CD4-positive, alpha-beta T cell treated with Interferon gamma for 1 hour (primary cell): Measurements from ENCODE around the gene SEC61B.
A peak's percentile ranks its signal among the peaks of the same experiment; 100 is the strongest.

ENCODE experiments used
- DNase-seq: peaks from one replicate; pipeline ENCODE4 v3.0.0-alpha.2; 2020

The SEC61B gene

DNA sequence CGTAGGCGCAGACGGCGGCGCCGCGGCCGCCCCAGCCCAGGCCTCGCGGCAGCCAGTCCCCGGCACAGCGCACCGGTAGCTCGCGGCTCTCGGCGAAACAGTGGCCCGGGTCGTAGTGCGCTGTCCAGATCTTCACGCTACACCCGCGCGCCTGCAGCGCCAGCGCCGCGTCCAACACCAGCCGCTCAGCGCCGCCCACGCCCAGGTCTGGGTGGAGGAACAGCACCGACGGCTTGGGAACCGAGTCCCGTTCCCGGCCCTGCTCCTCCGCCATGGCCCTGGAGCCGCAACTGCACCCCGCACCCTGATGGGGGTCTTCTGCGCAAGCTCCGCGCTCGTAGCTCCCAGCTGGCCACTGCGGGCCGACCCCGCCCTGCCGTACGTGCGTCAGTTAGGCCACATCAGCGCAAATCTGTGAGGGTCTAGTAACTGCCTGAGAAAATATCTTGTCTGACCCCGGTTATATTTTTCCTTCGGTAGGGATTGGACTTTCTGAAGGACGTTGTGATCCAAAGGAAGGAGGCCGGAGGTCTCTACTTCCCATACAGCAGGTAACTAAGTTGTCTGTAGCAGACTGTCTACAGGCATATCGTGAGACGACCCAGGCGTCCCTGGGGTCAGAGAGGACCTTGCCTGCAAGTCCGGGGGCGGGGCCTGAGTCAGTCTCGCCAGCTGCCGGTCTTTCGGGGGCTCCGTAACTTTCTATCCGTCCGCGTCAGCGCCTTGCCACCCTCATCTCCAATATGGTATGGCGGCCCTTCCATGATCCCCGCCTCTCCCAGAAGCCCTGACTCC lies at the start of gene SEC61B, which contains the start of gene ALG2:
SEC61B (plus strand) TSS at position 662 of the 795 bp plus-strand sequence; CDS start at position 744, 82 bp downstream.
ALG2 (minus strand) TSS at position 322 of the 795 bp plus-strand sequence; CDS start at position 274, 48 bp downstream.
- DNase-seq, result peak; percentile 92

DNA sequence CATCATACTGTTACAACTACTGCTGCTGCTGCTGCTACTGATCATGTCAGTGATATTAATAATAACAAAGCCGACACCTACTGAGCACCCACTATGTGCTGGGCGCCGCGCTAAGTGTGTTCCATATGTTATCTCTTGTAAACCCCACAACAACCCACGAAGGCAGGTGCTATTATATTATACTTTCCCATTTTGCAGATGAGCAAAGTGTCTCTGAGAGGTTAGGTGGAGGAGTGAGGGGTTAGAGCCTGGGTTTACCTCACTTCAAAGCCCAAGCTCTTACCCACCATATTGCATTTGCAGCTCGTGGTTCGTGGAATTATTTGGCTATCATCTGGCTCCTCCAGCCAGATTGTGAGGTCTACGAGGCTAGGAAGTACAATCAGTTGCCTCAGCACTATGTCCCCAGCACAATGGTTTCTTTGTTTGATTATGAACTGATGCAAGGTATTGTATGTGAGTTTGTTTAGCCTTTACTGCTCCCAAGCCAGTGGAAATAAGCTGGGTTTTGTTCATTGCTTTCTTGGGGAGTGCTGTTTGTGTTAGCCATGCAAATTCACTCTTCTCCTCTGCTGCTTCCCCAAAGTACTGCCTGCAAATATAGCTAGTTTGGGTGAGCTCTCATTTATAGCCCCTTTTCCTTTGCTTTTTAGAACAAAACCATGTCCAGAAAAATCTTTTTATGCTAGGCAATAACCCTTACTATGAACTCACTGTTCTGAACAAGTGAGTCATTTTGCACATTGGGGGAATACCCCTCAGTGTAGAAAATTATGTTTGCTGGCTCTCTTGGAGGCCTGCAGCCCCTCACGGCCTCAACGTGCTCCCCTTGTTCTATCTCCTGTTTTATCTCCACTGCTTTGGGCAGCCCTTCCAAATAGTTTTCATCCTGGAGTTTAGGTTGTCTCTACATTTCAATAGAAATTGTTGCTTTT lies 48.2 kb upstream of the SEC61B start:
- no peak for DNase-seq

DNA sequence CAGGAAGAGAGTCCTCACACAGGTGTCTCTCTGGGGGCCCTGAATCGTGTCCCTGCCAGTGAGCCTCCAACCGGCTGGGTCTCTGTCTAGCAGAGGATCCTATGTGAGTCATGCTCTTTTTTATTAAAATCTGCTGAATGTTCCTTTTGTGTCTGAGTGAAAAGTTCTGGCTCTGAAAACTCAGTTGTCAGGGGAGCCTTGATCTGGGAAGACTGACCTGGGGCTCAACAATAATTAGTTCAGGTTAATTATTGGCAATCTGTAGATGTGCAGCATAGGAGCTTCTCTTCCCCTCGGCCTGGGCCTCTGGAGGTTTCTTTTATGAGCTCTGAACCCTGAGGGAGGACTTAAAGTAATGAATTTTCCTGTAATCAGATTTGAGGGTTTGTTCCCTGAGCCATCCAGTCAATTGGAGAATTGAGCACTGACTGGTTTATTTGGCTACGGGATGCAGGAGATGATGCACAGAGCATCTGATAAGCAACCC lies 45.5 kb upstream of the SEC61B start:
- no peak for DNase-seq

DNA sequence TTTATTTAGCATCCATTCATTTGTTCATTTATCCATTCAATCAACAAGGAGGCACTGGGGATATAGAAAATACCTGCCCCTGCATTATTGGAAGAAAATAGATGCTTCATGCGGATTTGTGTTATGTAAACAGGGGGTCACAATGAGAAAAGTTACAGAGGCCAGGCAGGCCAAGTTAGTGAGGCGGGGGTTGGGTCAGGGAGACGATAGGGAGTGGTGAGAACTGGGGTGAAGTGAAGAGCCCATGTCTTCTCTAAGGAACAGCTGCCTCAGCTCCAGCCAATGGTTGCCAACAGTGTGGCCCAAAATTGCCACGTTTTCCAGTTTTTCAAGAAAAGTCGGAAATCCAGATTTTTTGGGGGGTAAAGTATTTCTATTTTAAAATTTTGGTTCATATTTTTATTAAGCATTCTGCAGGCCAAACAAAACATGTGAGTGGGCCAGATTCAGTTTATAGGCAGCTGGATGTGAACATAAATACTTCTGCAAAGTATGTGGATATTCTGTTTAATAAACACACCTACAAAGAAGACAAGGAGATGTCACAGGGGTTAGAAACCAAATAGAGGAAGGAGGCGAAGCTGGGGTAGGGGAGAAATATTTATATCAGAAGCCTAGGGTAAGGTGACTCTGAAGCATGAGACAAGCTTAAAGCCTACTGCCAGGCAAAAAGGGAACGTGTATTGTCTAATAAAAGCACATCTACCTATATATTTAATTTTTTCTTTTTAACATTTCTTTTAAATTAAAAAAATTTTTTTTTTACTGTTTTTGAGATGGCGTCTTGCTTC lies 44.3 kb upstream of the SEC61B start:
- DNase-seq, result no peak

DNA sequence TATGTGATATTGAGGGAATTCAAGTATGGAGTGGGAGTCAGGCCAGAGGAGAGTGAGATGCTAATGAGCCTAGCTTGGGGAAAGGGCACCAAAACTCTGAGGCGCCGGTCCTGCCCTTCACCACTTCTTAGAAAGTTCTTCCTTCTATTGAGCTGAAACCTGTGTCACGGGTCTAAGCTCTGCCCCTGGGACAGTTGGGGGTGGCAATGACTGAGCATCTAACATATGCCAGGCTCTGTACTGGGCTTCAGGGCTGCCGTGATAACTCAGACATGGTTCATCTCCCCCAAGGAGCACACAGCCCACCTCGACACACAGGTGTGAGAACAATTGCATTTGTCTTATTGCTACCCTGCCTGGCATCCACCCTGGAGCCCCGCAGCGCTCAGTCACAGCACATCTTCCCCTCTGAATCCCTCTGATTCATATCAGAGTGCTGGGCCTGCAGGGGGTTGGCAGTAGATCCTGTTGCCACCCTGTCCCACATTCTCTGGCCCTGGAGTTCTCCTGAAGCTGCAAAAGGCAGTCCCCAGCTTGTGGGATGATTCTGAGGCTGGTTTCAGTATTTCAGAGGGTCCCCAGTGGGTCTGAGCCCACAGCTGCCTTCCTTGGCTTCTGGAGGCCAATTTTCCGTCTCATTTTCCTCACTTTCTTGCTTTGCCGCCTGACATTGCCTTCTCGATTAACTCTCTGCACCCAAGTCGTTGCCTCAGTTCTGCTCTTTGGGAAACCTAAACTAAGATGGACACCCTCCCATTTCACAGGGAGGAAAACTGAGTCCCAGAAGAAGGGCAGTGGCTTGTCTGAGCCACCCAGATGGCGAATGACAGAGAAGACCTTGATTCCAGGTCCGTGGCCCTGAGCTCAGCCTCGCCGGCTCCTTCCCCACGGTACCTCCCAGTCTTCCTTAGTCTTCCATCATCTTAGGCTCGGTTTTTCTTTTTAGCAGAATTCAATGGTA lies 42.9 kb upstream of the SEC61B start:
- DNase-seq, result no peak

DNA sequence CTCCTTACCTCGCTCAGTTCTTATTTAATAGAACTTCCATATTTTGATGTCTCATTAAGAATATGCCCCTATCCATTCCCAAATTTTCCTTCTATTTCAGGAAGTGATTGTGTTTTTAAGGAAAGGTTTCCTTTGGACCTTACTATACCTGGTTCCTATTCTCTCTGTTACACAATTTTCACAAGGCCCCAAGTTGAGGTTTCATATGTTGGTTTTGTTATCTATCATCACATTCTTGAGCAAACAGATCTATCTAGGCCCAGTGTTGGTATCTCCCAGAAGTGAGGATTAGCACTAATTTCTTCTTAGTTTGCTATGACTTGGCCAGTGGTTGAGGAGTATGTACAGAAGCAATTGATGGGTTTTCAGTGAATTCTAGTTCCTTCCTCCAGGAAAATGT lies 41.9 kb upstream of the SEC61B start:
- no peak for DNase-seq

DNA sequence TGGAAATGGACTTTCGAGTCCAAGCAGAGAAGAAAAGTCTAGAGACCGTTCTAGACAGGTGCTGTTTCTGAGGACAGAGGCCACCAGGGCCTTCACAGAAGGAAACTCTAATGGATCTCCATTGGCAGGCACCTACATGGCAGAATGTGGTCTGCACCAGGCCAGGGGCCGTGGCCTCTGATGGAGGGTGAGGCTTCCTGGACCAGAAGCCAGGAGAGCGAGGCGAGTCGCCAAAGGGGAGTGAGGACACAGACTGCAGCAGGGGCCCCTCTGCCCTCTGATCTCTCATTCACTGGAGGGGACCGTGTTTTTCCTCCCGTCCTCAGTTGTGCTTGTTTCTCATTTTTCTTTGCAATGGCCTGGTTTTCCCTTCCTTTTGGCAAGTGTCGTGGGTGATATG lies 41.4 kb upstream of the SEC61B start:
- no peak for DNase-seq

DNA sequence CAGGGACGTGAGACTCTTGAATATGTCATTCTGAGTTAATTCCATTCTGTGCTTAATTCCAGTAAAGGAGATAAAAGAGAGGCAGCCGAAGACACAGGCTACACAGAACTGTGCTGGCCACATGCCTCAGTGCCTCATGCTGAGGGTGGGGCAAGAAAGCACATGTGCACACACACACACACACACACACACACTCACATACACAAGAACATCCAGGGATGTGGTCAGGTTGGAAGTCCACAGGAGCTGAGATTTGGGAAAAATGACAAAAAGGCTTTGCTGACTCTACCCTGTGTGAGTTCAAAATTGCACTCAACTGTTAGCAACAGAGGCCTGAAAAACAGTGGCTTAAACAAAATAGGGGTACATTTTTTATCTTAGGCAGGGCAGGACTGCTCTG lies 40.9 kb upstream of the SEC61B start:
- DNase-seq, result no peak

DNA sequence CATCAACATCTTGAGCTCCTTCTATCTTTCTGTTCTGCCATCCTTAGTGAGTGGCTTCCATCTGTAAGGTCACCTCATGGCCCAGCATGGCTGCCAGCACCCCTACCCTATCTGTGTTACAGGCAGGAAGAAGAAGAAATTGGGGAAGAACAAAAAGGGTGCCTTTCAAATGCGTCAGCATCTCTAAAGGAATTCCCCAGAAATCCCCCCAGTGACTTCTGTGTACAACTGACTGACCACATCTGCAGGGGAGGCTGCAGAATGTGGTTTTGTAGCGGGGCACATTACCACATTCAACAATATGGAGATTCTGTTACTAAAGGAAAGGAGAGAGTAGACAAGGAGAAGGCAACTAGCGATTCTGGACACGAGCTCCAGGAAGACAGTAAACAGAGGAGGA lies 40.5 kb upstream of the SEC61B start:
- DNase-seq, result peak; percentile 51

DNA sequence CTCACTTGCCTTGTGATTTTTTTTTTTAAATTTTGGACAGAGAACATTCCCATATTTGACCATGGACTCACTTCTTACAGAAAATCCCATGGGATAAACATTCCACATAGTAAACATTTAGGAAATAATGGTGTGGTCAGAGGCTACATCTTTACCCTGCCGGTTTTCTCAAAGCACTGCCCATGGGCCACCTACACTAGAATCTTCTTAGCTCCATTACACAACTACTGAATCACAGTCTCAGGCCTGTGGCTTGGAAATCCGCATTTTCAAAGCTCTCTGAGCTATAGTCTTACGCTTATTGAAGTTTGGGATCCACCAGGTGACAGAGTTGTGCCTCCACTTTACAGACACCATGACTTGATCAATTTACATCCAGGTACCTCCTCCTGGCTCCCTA lies 39.7 kb upstream of the SEC61B start:
- no peak for DNase-seq

DNA sequence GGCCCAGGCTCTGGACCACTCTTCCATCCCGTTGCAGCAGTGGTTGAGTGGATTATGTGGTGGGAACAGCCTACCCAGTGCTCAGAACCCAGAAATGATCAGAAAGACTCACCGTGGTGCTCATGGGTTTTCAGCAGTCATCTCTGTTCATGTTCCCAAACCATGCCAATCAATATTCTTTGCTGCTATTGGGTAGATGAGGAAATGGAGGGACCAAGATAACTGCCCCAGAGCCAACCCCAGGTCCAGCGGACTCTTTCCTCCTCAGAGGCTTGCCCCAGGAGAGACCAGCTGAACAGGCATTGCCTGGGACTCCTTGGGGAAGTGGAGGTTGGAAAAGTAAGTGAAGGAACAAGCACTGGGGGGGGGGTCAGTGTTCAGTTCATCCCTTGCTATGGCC lies 38.5 kb upstream of the SEC61B start:
- no peak for DNase-seq

DNA sequence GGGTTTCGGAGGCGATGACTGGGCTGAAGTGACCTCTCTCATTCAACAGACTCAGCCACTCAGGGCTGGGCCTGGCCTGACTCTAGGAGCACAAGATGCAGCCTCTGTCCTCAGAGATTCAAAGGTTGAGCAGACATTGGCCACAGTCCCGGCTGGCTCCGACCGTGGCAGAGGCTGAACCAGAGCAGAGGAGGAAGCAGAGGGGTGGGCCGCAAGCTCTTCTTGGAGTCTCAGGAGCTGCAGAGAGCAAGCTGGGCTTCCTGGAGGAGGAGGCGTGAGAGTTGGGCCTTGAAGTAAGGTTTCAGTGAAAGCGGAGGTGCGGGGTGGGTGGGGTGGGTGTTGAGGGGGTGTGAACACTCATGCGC lies 38.0 kb upstream of the SEC61B start:
- no peak for DNase-seq

DNA sequence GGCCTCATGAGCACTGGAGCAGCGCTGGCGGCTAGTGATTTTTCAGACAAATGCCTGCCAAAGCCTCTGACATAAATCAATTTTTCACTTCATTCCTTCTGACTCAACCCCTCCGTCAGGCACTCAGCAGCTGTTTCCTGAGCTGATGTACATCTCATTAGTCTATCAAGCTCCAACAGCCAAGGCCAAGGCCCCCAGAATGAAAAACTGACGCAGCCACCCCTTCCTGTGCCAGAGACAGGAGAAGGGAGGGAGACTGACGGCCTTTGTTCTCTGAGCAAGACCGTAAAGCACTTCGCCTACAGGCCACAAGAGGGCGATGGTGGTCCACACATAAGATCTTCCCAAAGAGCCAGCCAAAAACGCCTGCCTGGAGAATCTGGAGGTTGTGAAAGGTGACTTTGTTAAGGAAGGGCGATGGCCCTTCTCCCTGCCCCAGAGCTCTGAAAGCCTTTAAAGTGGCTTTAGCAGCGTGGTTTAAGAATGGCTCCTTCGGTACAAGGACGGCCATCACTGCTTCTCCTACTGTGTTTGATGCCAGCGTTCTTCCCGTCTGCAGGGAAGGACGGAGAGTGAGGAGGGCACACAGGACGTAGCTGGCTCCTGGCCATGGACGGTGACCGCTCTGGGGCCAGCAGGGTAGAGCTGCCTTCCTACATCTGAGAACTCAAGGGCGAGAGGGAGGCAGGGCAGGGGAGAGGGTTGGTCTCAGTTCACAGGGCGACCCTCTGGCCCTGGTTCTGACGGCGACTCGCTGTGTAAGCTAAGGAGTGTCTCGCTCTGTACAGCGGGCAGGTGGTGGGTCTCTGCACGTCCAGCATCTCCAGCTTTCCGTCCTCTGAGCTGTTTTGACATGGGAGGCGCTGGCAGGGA lies 37.4 kb upstream of the SEC61B start:
- DNase-seq, result peak; percentile 75

DNA sequence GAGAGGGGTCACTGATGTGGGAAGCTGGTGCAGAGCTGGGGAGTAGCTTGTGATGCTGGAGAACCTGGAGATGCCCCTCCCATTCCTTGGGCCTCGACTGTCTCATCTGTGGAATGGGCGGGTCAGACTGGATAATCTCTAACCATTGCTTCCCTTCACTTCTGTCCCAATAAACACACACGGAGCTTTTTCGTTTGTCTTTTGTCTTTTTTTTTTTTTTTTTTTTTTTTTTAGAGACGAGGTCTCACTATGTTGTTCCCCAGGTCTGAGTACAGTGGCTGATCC lies 36.8 kb upstream of the SEC61B start:
- DNase-seq, result no peak

DNA sequence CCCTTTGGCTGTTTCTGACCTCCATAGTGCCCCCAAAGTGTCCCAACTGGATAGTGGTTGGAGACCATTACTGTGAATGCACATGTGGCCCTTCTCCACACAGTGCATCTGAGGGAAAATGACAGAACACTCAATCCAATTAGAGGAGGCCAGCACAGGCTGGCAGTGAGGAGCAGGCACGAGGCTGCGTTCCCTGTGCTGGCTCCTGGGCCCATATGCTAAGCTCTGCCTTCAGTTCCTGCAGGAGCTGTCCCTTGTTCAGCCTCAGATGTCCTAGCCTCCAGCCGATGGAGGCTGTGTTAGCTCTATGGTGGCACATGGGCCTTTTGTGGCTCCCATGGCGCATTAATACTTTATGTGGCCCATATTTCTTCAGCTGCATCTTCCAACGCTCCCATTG lies 36.1 kb upstream of the SEC61B start:
- DNase-seq, result no peak

DNA sequence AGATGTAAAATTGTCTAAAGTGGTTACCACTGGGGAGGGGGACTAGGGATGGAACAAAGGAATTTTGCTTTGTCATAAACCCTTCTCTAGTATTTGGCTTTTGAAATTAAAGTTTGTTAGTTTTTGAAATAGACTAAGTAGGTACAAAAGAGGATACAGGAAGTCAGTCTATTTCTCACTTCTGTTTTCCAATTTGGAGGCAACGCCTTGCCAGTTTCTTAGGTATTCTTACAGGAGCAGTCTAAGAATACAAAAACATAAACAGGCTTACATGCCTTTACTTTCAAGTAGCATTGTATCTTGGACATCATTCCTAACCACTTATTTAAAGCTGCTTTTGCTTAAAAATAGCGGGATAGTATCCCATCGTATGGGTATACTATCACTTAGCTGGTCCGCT lies 34.8 kb upstream of the SEC61B start:
- no peak for DNase-seq

DNA sequence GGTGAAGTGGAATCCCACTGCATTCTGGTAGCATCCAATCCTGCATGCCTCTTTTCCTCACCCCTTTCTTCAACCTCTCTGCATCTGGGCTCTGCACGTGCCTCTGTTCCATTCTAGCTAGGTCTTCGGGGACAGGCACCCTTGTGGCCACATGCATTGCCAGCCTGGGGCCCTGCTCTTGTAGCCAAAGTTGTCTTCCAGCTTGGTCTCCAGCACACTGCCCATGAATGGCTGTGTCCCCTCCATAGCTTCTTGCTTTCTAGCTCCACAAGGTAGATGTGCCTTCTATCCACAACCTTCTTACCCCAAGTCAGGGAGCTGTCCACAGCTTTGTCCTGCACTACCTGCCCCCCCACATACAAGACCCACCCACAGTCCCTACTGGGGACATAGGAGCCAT lies 32.9 kb upstream of the SEC61B start:
- no peak for DNase-seq

DNA sequence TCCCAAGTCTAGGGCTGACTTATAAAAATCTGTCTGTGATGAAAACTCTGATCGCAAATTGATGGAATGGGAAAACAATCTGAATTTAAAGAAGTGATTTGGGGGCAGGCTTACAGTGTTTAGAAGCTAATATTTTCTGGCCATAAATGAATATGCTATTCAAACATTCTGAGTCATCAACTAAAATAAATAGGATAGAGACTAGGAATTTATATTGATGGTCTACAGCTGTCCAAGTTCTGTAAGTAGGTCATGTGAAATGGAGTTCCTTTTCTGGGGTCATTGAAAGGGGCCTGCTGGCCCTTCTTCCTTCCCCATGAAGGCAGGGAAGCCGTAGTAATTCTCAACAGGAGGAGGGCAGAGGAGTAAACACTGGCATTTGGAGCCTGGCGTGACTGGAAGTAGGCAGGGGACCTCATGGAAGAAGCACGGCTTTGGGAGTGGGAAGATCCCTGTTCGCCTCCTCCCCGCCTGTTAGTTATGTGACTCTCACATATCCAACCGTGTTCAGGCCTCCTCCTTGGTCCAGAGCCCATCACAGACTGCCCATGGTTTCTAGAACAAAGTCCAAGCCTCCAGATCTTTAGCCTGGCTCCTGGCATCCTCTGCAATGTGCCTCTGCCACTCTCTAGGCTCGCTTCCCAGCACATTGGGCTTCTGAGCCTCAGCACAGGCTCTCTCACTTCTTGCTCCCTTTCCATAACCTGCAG lies 32.0 kb upstream of the SEC61B start:
- no peak for DNase-seq

DNA sequence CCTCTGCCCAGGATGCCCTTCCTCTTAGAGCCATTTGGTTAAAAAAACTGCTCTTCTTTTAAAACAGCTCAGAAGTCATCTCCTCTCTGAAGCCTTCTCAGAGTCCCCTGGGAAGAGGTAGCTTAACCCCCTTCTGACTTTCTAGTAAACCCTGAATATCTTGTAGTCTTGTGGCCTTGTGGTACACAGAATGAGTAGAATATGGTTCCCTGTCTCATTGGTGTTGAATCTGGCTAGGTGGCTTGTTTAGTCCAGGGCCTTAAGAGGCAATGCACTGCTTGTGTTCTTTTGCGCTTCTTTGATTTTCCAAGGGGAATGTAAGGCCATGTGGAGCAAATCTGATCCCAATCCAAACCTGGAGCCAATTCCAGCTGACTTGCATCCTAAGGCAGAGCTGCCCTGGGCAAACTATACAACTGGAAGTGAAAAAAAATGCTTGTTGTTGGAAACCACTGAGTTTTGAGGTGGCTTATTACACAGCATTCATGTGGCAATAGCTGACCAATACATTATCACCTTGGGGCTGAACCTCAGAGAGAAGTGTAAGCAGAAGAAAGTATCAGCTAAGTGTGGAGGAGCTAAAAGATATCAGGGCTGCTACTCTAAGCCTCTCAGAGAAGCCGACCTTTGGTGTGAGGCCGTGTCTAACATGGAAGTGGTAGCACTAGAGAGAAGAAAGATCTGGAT lies 31.3 kb upstream of the SEC61B start:
- no peak for DNase-seq
